ENCODE results near the gene MRPS18B.

DNA sequence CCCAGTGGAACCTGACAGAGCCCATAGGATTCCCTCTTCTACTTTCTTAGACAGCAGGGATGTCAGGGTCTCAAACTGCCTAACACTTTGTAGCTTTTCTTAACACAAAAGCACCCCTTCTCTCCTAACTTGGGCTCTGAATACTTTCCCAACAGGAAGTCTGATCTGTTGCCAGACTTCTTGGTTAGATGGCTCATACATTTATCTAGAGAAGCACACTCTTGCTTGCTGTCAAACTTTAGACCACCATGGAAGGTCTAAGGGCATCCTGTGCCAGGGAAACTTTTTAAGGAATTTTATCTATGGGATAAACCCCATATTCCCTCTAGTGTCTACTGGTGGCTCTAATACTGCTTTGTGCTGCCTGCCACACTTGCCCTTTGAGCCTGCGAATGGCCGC, 26.0 kb downstream of the MRPS18B start:
- TF ChIP-seq POLR2A (IDR thresholded peaks at IDR 0.05) (no peak), POLR2AphosphoS5 (IDR thresholded peaks at IDR 0.05) (no peak)
- TF ChIP-seq, protein P1, sequence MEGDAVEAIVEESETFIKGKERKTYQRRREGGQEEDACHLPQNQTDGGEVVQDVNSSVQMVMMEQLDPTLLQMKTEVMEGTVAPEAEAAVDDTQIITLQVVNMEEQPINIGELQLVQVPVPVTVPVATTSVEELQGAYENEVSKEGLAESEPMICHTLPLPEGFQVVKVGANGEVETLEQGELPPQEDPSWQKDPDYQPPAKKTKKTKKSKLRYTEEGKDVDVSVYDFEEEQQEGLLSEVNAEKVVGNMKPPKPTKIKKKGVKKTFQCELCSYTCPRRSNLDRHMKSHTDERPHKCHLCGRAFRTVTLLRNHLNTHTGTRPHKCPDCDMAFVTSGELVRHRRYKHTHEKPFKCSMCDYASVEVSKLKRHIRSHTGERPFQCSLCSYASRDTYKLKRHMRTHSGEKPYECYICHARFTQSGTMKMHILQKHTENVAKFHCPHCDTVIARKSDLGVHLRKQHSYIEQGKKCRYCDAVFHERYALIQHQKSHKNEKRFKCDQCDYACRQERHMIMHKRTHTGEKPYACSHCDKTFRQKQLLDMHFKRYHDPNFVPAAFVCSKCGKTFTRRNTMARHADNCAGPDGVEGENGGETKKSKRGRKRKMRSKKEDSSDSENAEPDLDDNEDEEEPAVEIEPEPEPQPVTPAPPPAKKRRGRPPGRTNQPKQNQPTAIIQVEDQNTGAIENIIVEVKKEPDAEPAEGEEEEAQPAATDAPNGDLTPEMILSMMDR (IDR thresholded peaks at IDR 0.05): no peak

Data from prostate gland (tissue), 2 donors.